Body of pancreas (tissue), 4 donors: ENCODE results near the gene EVX2.

Experiments
- POLR2A ChIP-seq, 3 donors: fragments of 450-650 bp; IDR thresholded peaks; one replicate each; pipeline ENCODE4 v1.6.1; 2016; ENCODE audit warnings: antibody characterized with exemption in 3 of 3, mild to moderate bottlenecking in 2 of 3
- TF ChIP-seq, protein P1 (sequence below), 7 experiments: fragments of 450-650 bp in 4 of 7; fragments of 200-600 bp in 3 of 7; sonication (generic) in 3 of 7; IDR thresholded peaks; one replicate each; pipeline ENCODE4 v1.5.1; 2016 to 2019; ENCODE audit warnings: antibody characterized with exemption in 7 of 7

DNA sequence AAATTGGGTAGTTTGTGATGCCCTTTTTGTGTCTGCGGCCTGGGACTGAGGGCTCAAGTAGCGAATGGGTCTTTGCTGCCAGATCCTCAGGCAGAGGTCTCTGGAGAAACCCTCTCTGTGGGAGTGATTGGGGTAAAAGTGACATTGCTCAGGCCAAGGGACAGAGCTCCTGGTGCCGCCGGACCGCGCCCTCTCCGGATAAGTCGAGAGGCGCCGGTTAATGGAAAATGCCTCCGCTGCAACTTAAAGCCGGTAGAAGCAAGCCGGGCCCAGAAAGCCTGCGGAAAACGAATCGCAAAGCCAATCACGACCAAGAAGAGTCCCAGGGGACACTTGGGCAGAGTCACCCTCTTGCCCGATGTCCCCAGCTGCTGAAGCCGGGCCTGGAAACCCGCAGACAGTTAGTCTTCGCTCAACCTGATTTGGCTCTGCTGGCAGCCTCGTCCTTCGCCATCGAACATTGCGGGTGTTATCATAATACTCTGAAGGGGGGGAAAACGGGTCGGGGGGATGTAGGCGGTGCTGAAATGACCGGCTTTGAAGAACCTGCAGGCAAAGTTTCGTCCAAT, 15.5 kb upstream of the EVX2 start:
- TF ChIP-seq, protein P1, sequence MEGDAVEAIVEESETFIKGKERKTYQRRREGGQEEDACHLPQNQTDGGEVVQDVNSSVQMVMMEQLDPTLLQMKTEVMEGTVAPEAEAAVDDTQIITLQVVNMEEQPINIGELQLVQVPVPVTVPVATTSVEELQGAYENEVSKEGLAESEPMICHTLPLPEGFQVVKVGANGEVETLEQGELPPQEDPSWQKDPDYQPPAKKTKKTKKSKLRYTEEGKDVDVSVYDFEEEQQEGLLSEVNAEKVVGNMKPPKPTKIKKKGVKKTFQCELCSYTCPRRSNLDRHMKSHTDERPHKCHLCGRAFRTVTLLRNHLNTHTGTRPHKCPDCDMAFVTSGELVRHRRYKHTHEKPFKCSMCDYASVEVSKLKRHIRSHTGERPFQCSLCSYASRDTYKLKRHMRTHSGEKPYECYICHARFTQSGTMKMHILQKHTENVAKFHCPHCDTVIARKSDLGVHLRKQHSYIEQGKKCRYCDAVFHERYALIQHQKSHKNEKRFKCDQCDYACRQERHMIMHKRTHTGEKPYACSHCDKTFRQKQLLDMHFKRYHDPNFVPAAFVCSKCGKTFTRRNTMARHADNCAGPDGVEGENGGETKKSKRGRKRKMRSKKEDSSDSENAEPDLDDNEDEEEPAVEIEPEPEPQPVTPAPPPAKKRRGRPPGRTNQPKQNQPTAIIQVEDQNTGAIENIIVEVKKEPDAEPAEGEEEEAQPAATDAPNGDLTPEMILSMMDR (IDR thresholded peaks at IDR 0.05), result no peak
- no peak for TF ChIP-seq POLR2A (IDR thresholded peaks at IDR 0.05)
